AG04449 (cell line): ENCODE measurements around the gene SAPCD1.

Experiments used
- CTCF ChIA-PET: fragments of 350-600 bp; formaldehyde crosslinking; extraction: SDS; loops from one replicate; lab custom pipeline; 2021; ENCODE audit warnings: antibody characterized with exemption; lab: Yijun Ruan, JAX
- POLR2A ChIA-PET: fragments of 400-600, 350-600 bp; formaldehyde crosslinking; extraction: SDS; loops from one replicate; lab custom pipeline; 2020; ENCODE audit warnings: antibody characterized with exemption, inconsistent platforms; lab: Yijun Ruan, JAX
- DNase-seq: peaks from one replicate; pipeline ENCODE4 v3.0.0-alpha.2; 2010; ENCODE audit warnings: low read depth, low spot score
- H3K4me3 ChIP-seq: 2 replicates; pipeline ENCODE4 v1.5.1; 2011; ENCODE audit warnings: low read depth, mild to moderate bottlenecking, control low read depth, low read length
- CTCF ChIP-seq: IDR thresholded peaks from one replicate; pipeline ENCODE4 v1.5.1; 2011; ENCODE audit warnings: mild to moderate bottlenecking, moderate library complexity, low read length, control low read depth, inconsistent platforms; ENCODE audit not compliant: insufficient read depth; ENCODE audit errors: missing control alignments

Gene SAPCD1

GRCh38 chr6:31778999-31779885, 16.8 kb downstream of the SAPCD1 start:
- ChIA-PET CTCF (interaction anchor here (3.8 to 4.7 kb wide), 2 partner anchors 10 to 12 kb away, joined by 18 to 23 read pairs; no protein-coding TSS in a partner anchor), POLR2A (no interaction called here)
- H3K4me3 ChIP-seq: no peak overlapping the region
- no peak for TF ChIP-seq CTCF
- no peak for DNase-seq

DNA sequence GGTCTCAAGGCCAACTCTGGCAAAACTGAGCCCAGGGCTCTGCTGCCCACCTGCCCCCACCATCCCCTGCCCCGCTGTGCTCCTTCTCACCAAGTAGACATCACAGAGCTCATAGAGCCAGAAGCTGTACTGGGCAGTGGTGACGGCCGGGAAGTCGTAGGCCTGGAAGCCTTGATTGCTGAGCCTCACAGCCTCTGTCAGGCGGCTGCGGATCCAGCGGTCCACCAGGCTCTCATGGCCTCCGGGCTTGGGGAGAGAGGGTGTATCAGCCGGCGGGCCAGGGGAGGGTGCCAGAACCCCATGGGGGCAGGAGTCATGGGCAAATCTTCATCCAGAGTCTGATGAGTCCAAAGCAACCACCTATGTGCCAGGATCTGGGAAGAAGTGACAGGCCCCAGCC, 17.5 kb downstream of the SAPCD1 start:
- no peak for DNase-seq
- no peak overlapping the region for H3K4me3 ChIP-seq
- POLR2A ChIA-PET: no interaction called here
- TF ChIP-seq CTCF: no peak
- CTCF ChIA-PET: interaction anchor here (3.8 to 4.7 kb wide), 2 partner anchors 10 to 11 kb away, joined by 18 to 23 read pairs; no protein-coding TSS in a partner anchor

DNA sequence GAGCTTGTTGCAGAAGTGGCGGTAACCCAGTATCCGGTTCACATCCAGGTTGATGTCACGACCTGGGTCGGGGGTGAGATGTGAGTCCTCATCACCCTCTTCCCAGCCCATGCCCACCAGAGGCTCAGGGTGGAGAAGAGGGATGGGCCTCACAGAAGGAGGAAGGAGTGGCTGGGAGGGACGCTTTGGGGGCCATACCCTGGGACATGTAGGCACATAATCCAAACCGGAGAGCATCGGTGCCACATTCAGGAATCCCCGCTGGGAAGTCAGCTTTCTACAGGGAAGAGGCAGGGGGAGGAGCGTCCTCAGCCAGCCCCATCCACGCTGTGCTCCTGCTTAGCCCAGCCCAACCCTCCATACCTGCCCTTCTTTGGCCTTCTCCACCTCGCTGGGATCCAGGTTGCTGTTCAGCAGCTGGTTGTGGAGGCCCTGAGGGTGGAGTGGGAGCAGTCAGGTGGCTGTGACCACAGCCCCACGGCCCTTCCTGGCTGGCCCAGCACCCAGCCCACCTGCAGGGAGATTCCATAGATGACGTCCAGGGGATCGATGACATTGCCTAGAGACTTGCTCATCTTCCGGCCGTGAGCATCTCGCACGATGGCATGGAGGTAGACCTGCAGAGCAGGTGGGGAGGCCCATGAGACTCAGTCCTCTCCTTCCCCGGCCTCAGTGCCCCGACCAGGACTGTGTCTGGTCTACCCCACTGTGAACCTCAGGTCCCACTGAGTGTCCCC, 18.2 kb downstream of the SAPCD1 start:
- CTCF ChIA-PET: interaction anchor here (3.8 to 4.7 kb wide), 2 partner anchors 10 to 11 kb away, joined by 18 to 23 read pairs; no protein-coding TSS in a partner anchor
- no peak for DNase-seq
- POLR2A ChIA-PET: no interaction called here
- TF ChIP-seq CTCF: no peak
- no peak overlapping the region for H3K4me3 ChIP-seq

DNA sequence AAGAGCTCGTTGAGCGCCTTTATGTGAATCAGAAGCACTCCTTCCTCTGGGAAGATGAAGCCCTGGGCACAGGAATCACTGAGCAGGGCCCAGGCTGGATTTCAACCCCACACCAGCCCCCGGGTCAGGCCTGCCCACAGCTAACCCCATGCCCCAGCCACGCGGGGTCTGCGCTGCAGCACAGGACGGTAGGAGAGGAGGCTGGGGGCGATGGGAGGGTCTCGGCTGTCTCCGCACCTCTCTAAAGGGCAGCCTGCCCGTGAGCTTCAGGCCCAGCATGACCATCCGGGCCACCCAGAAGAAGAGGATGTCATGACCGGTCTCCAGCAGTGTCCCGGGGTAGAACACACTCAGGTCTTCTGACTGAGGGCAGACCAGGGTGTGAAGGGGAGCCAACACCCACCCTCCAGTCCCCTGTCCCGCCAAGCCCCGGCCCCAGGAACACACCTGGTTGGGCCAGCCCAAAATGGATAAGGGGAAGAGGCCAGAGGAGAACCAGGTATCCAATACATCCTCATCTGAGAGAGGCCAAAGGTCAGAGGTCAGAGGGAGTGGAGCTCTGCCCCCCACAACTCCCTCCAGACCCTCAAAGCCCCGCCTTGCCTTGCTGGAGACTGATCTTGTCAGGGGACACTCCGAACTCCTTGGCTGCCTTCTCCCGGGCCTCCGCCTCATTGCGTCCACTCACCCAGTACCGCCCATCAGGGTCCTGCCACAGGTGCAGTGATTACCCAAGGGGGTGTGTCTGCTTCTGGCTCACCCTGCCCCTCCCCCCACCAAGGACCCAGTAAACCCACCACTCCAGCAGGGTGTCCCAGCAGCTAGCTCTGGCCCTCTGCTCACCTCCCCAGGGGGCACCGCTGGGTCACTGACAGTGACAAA, 19.0 kb downstream of the SAPCD1 start:
- TF ChIP-seq CTCF: no peak
- H3K4me3 ChIP-seq: no peak overlapping the region
- DNase-seq: no peak
- CTCF ChIA-PET: interaction anchor here (3.8 to 4.7 kb wide), 3 partner anchors 10 to 14 kb away, joined by 14 to 23 read pairs (median 18); partner anchors contain the start of gene VARS1
- POLR2A ChIA-PET: no interaction called here

DNA sequence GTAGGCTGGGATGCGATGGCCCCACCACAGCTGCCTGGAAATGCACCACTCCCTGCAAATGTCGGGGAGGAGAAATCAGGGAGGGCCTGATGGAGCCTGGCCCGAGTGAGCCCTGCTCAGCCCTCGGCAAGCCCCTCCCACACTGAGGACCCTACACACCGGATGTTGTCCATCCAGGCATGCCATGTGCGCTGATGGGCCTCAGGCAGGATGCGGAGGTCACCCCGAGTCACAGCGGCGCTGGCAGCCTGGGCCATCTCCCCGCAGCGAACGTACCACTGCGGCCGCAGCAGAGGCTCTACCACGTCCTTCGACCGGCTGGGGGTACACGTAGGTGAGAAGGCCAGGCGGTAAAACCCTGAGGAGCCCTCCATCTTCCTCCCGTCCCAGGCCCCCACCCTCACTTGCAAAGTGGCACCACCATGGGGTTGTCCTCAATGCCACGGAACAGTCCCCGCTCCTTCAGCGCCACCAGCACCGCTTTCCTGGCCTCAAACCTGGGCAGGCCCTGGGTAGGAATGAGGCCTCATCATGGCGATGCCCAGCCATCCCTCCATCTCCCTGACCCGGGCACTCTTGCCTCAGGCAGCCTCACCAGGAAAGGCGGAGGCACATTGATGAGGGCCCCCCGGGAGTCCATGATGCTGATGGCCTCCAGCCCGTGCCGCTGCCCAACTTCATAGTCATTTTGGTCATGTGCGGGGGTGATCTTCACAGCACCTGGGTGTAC, 19.8 kb downstream of the SAPCD1 start:
- no peak for DNase-seq
- no peak overlapping the region for H3K4me3 ChIP-seq
- no peak for TF ChIP-seq CTCF
- ChIA-PET CTCF (interaction anchor here (2.0 to 4.7 kb wide), 3 partner anchors 9 to 13 kb away, joined by 6 to 23 read pairs (median 14); partner anchors contain the start of gene VARS1), POLR2A (no interaction called here)
